Measurements from ENCODE around the gene IFI30.

- no peak for TF ChIP-seq EZH2 (IDR thresholded peaks at IDR 0.05; ENCODE audit: insufficient read depth, poor library complexity, severe bottlenecking)
- no peak for TF ChIP-seq EZH2phosphoT487 (IDR thresholded peaks at IDR 0.05; ENCODE audit: insufficient read depth, low read depth)
Measured at GRCh38 chr19:18197306-18197705, 23.7 kb downstream of the IFI30 start.
